HL-60 (cell line): ENCODE measurements around the gene TIPARP.

Experiments used
- CTCF ChIP-seq: IDR thresholded peaks from one replicate; pipeline ENCODE4 v1.5.1; 2011; ENCODE audit warnings: low read length, control low read depth, inconsistent platforms; ENCODE audit not compliant: insufficient read depth
- REST ChIP-seq: IDR thresholded peaks from 2 replicates; pipeline ENCODE4 v1.6.1; 2012; ENCODE audit warnings: low read depth; ENCODE audit not compliant: insufficient replicate concordance
- SPI1 ChIP-seq: IDR thresholded peaks from 2 replicates; pipeline ENCODE4 v1.6.1; 2012; ENCODE audit warnings: low read depth, mild to moderate bottlenecking, borderline replicate concordance

- TF ChIP-seq CTCF = no peak
- no peak for TF ChIP-seq REST
- no peak for TF ChIP-seq SPI1
Observed at GRCh38 chr3:156747046-156747445, 72.7 kb downstream of the TIPARP start.
